Dendritic cell treated with granulocyte-macrophage colony-stimulating factor and Interleukin-4, amounts not matched to agents 40 ng/mL and 50 ng/mL, for 4 days (primary cell): ENCODE results near the gene SIX2.

Source experiments
- H3K27ac Mint-ChIP-seq: one replicate; pipeline ENCODE4 v1.8.0; 2022; ENCODE audit warnings: mild to moderate bottlenecking, mixed read lengths
- H3K27me3 Mint-ChIP-seq: one replicate; pipeline ENCODE4 v1.8.0; 2022; ENCODE audit warnings: mild to moderate bottlenecking, mixed read lengths
- H3K36me3 Mint-ChIP-seq: one replicate; pipeline ENCODE4 v1.8.0; 2022; ENCODE audit warnings: low read depth, mixed read lengths
- H3K4me1 Mint-ChIP-seq: one replicate; pipeline ENCODE4 v1.8.0; 2022; ENCODE audit warnings: low read depth, mixed read lengths
- H3K4me3 Mint-ChIP-seq: one replicate; pipeline ENCODE4 v1.8.0; 2022; ENCODE audit warnings: mild to moderate bottlenecking, moderate library complexity, mixed read lengths
- H3K9me3 Mint-ChIP-seq: one replicate; pipeline ENCODE4 v1.8.0; 2022; ENCODE audit warnings: mixed read lengths
- intact Hi-C: fragments of 100-400 bp; cut with micrococcal nuclease; formaldehyde crosslinking; loops from one replicate; pipeline ENCODE4 v1.15.0; 2022

Gene SIX2

GRCh38 chr2:44957656-44958327 lies 51.5 kb downstream of the SIX2 start:
- intact Hi-C loops: loop anchor here (5.0 to 10.0 kb wide), 3 partner anchors 400 to 913 kb away; no protein-coding TSS in a partner anchor
- Mint-ChIP-seq H3K36me3 (no peaks in the 10 kb centered on the region), H3K9me3 (no peaks in the 10 kb centered on the region), H3K4me3 (no peak overlapping the region), H3K27me3 (peaks cover 73% of the 10 kb centered on the region), H3K4me1 (peaks cover 9% of the 10 kb centered on the region), H3K27ac (no peak overlapping the region)

GRCh38 chr2:44956843-44957242 lies 52.4 kb downstream of the SIX2 start:
- Mint-ChIP-seq H3K36me3 (no peaks in the 10 kb centered on the region), H3K4me1 (peaks cover 15% of the 10 kb centered on the region), H3K4me3 (no peak overlapping the region), H3K27ac (no peak overlapping the region), H3K9me3 (no peaks in the 10 kb centered on the region), H3K27me3 (peaks cover 75% of the 10 kb centered on the region)
- intact Hi-C loops: loop anchor here (5.0 to 10.0 kb wide), 3 partner anchors 400 to 912 kb away; no protein-coding TSS in a partner anchor

GRCh38 chr2:44955593-44956392 lies 53.5 kb downstream of the SIX2 start:
- Mint-ChIP-seq H3K9me3 (no peaks in the 10 kb centered on the region), H3K36me3 (no peaks in the 10 kb centered on the region), H3K4me3 (no peak overlapping the region), H3K27ac (no peak overlapping the region), H3K4me1 (peaks cover 15% of the 10 kb centered on the region), H3K27me3 (peaks cover 78% of the 10 kb centered on the region)
- intact Hi-C loops: loop anchor here (1.0 to 10.0 kb wide), 5 partner anchors 398 to 911 kb away; no protein-coding TSS in a partner anchor
